Dedifferentiated amniotic fluid mesenchymal stem cell (primary cell): Measurements from ENCODE around the gene ARSD.
"Not testable (repeated sequence)": the region's sequence is repeated elsewhere in the genome, so short reads cannot be mapped to it uniquely, and the experiment has no call there.

Source experiments
- DNase-seq: peaks from one replicate; pipeline ENCODE4 v3.0.0-alpha.2; 2016; ENCODE audit errors: extremely low spot score

Gene ARSD

DNA sequence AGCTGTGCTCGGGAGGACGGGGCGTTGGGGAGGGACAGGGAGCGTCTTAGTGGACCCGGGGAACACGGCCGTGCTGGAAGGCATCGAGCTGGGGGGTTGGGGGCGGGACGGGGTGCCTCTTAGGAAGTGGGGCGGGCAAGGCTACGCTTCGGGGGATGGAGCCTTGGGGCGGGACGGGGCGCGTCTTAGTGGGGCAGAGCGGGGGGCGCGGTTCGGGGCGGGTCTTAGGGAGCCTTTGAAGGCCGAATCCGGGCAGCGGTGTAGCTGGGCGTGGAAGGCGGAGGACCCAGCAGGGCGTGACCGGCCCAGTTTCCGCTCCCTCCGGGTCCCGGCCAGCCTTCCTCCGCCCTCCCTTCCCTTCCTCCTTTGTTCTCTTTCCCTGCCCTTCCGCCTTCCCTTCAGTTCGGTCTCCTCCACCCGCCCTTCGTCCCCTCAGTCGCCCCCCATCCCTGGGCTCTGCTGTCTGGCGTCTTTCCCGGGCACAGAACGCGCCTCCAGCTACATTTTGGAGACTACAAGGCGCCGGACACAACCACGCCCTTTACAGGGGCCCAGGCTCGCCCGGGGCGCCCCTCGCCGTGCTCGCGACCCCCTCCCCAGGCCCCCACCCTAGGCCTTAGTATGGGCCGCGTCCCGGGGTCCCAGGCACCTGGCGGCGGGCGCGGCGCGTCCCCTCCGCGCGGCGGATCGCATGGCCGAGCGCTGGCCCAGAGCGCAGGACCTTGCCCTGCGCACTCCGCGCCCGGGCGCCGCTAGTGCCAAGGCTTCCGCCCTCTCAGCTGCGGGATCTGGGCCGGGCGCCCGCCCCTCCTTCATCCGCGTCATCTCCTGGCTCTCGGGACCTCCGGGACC is at the start of gene ARSD:
Gene ARSD, minus strand, starts transcription at position 757 of the 852 bp plus-strand sequence. Its CDS starts 64 bp downstream, at position 693.
- peak; percentile 59 for DNase-seq

GRCh38 chrX:2978639-2979038 is 49.5 kb upstream of the ARSD start:
- not testable (repeated sequence) for DNase-seq

- DNase-seq: no peak
Observed at GRCh38 chrX:2974961-2975360, 45.8 kb upstream of the ARSD start.

DNA sequence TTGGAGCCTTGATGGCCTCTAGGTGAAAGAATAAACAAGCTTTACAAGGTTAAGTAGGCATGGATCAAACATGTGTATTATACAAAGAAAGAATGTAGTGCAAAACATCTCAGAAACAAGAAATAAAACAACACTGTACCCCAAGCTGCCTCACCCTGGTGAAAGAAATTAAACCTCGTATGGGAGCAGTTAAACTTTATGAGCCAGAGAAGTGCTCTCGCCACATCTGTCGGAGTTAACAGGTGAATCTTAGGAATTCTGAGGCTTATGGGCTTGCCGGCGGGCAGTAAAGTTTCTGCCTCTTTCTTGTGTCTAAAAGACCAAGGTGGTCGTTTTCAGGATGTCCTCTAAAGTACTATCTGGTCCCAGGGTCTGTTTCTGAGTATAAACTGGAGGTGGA is 43.3 kb upstream of the ARSD start:
- no peak for DNase-seq

DNA sequence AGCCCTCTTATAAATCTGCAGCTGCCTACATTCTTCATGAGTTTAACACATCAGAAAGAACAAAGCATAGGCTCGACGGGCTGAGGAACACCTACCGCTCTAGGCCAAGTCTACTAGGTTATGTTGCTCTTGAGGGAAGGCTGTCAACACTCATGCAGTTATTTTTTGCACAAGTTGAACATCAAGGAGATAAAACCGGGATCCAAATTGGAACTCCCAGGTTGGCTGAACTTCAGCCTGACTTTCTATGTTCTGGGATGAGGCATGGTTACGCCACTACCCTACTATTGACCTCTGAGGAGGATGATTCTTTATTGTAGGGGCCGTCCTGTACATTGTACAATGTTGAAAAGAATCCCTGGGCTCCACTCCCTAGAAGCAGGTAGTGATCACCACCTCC is 39.9 kb upstream of the ARSD start:
- DNase-seq: no peak

- DNase-seq: peak; percentile 45
Observed at GRCh38 chrX:2967998-2968909, 39.1 kb upstream of the ARSD start.

DNA sequence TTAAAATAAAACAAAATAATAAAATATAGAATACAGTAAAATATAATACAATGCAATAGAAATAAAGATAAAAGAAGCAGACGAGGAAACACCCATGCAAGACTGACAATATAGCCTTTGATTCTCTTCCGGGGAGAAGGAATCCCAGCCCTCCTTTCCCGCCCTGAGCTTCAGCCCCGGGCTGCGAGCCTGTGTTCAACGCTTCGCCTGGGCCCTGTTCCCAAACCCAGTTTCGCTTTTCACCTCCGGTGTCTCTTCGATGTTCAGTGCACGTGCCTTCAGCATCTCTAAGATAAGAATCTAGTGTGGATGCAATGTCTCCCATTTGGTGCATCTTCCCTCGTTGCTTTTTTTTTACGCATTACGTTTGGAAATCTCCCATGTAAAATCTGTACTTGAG is 38.4 kb upstream of the ARSD start:
- no peak for DNase-seq

DNA sequence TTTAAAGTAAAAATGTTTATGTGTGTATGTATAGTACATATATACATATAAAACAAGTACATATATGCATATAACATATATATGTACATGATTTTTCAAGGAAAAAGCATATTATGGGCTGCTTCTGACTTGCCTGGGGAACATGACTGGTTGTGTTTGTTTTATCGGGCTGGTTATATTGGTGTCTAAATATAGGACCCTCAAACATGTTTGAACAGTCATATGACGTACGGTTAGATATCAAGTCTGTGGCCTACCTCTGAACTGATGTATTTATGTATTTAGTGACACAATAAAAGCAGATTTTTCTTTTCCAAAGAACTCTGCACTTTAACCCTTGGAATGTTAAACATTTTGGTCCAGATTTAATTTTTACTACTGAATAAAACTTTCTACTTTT is 37.9 kb upstream of the ARSD start:
- no peak for DNase-seq

- no peak for DNase-seq
Observed at GRCh38 chrX:2965965-2966364, 36.8 kb upstream of the ARSD start.

DNA sequence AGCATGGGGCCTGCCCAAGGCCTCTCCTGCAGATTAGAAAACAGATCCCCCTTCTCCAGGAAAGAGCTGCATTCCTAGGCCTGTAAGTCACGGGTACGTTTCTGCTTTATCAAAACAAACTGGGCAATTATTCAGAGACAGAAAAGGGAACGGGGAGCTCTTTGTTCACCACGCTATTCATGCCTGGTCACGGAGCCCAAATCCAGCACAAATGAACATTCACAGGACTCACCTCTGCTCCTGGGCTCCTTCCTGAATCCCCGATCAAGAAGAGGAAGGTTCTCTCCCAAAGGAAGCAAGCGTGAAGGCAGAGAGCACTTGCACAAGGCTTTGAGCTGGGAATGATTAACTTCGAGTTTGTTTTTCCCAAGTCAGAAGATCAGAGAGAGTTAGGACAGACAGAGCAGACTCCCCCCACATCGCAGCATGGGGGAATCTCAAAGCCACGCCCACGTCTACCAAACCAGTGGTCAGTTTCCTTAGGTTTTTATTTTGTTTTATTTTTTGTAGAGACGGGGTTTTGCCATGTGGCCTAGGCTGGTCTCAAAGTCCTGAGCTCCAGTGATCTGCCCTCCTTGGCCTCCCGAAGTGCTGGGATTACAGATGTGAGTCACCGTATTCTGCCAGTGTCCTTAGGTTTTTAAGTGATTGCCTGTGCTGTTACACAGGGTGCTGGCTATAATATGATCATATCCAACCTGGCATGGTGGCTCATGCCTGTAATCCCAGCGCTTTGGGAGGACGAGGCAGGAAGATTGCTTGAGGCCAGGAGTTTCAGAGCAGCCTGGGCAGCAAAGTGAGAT is 35.1 kb upstream of the ARSD start:
- DNase-seq: peak; percentile 22

DNA sequence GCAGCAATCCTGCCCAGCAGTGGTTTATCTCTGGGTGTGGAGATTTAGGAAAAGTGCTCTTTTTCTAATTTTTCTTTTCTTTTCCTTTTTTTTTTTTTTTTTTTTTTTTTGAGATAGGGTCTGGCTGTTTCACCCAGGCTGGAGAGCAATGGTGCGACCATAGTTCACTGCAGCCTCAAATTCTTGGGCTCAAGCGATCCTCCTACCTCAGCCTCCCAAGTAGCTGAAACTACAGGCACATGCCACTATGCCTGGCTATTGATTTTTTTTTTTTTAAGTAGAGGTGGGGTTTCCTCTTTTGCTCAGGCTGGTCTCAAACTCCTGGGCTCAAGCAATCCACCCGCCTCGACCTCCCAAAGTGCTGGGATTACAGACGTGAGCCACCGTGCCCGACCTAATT is 34.3 kb upstream of the ARSD start:
- DNase-seq: not testable (repeated sequence)

DNA sequence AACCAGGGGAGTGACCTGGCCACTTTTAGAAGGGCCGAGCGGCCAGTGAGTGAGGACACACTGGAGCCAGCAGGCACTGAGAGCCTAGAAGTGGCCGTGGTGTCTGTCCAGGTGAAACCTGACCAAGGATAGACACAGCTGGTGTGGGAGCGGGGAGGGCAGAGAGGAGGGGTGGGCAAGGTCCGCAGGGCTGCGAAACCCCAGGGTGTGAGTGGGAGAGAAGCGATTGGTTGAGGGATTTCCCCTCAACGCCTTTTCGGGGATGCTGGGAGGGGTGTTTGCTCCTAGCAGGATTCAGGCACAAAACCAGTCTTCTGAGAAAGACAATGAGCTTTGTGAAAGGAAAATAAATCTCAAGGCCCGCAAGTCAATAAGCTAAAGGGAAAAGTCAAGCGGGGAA is 33.2 kb upstream of the ARSD start:
- no peak for DNase-seq

- DNase-seq: no peak
Observed at GRCh38 chrX:2960861-2961515, 31.8 kb upstream of the ARSD start.

- no peak for DNase-seq
Observed at GRCh38 chrX:2958199-2958598, 29.1 kb upstream of the ARSD start.

DNA sequence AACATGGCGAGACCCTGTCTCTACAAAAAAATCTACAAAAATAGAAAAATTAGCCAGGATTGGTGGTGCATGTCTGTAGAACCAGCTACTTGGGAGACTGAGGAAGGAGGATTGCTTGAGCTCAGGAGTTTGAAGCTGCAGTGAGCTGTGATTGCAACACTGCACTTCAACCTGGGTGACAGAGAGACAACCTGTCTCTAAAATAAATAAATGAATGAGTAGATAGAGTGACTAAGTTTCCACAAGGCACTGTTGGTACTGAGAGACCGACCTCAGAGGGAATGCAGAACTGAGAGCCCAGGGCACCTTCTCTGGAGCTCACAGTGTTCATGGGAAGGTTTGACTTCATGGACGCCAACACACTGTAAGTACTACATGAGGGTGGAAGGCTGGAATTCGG is 26.7 kb upstream of the ARSD start:
- DNase-seq: no peak

- no peak for DNase-seq
Observed at GRCh38 chrX:2955281-2955680, 26.1 kb upstream of the ARSD start.

DNA sequence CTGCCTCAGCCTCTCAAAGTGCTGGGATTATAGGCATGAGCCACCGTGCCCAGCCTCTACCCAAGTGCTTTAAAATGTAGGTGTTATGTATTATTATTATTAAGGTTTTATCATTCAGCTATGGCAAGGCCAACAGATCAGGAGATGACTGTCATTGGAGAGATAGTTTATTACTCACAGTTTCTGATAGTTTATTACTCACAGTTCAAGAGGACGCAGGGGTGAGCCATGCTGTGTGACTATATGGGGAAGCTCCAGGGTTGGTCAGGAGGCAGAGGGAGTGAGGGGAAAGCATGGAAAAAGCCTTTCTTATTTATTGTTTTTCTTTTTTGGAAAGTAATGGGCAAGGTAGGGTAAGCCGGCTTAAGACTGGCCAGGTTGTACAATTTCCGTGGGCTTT is 25.4 kb upstream of the ARSD start:
- no peak for DNase-seq

DNA sequence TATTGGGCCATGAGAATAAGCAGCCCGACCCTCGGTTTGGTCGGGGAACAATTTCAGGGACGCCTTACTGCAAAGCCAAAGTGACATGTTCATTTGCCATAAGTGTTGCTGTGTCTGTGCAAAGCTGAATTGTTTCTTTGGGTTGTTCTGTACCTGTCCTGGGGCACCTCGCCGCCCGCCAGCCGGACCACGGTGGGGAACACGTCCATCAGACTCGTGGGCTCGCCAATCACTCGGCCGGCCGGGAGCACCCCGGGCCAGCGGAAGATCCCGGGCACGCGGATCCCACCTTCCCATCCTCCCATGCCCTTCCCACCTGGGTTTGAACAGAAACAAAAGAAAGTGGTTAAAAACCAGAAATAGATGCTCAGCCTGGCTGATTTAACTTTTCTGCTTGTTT is 8.8 kb upstream of the ARSD start:
- DNase-seq: not testable (repeated sequence)

- no peak for DNase-seq
Observed at GRCh38 chrX:2934715-2935710, 5.9 kb upstream of the ARSD start.
